Activated CD4-positive, CD25-positive, alpha-beta regulatory T cell treated with anti-CD3 and anti-CD28 coated beads, Interleukin-2, amount 50 U/mL, for 16 hours (primary cell): ENCODE results near the gene HMGCR.

Source experiments
- DNase-seq: peaks from one replicate; pipeline ENCODE4 v3.0.0-alpha.2; 2020; ENCODE audit warnings: low read depth, low spot score

Gene HMGCR

DNA sequence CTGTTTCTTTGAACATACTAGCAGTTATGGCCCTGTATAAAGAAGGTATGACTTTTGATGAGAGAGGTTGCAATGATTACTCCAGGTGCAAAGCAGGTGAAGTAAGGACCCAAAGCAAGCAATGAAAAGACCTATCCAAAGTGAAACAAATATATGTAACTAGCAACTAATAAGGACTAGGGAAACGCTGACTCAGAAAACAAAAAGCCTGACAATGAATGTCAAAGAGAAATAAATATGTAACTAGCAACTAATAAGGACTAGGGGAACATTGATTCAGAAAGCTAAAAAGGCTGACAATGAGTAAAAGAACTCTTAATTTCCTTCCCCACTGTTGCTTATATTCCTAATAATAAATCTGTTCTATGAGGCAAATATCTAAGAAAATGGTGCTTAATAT is 43.1 kb downstream of the HMGCR start:
- no peak for DNase-seq

DNA sequence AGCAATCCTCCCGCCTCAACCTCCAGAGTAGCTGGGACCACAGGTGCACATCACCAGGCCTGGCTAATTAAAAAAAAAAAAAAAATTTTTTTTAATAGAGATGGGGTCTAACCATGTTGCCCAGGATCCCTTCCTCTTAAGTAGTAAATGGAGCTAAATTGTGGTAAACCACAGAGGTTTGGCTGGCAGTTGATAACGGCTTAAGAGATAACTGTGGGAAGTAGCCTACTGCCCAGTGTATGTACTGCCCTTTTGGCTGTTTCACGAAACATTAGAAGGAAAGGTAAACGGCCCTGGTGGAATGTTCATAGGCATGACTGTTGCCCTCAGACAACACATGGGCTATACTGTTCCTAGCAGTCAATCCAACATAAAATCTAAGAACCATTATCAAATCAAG is 44.4 kb downstream of the HMGCR start:
- DNase-seq = no peak

DNA sequence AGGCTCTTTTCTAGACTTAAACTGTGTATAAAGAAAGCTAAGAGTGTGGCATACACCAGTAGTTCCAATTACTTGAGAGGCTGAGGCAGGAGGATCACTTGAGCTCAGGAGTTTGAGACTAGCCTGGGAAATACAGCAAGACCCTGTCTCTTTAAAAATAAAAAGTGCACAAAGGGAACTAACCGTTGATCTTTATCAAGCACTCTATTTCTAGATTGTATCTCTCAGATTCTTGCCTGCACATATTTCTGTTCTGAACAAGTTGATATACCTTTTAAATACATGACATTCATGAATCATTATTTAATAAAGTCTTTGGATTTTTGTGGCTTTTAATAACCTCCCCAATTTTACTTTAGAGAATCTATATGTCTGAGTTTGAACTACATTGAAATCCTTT is 47.2 kb downstream of the HMGCR start:
- no peak for DNase-seq

DNA sequence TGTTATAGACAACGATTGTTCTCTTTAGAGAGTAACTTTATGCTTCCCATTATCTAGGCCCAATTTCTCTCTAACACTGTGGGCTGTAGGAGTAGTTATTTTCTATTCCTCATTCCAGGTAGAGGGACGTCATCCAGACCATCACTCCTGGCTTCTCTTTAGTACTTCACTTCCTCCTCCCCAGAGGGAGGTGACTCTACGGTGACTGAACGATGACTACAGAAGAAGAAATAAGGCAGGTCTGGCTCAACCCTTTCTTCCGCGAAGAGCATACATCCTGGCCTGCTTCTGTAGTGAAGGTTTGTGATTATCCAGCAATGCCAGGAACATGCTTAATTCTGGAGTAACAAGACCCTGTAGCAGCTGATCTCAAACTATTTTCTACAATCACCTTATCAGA is 50.8 kb downstream of the HMGCR start:
- DNase-seq = no peak

DNA sequence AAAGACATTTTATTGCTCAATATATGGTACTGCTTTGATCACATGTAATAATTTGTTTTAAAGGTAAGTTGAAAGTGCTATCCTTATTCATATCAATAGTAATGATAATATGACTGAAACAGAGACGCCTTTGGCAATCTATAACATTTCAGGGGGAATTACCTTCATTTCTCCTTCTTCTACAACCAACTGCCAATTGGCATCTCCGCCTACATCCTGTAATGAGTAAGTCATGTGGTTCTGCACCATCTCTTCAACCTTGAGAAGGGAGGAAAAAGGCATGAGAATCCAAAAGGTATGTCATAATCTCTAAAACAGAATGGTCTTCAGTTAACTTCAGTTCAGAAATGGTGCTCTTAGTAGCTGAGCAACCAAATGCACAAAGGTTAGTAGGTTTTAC is 52.4 kb downstream of the HMGCR start:
- DNase-seq = no peak

DNA sequence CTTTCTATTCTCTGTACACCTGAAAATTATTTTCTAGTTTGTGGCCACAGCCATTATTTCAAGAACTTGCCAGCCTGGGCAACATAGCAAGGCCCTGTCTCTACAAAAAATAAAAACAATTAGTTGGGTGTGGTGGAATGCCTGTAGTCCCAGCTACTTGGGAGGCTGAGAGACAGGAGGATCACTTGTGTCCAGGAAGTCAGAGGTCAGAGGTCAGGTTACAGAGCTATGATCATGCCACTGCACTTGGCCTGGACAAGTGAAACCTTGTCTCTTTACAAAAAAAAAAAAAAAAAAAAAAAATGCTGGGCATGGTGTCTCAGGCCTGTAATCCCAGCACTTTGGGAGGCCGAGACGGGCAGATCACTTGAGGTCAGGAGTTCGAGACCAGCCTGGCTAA is 58.3 kb downstream of the HMGCR start:
- no peak for DNase-seq

DNA sequence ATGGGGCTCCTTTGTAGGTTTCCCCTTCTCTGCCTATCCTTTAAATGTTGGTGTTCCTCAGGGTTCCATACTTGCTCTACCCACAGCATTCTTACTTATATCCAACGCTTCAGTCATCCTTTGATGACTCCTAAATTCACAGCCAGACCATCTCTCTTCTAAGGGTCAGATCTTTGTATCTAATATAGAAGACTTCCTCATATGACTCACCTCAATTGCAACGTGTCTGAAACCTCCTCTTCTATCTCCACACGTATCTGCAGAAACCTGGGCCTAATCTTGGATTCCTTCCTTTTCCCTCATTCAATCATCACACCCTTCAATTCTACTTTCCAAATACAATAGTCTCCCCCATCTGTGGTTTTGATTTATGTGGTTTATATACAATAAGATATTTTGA is 68.3 kb downstream of the HMGCR start:
- DNase-seq = no peak
